Measurements from ENCODE around the gene RANBP17.

The RANBP17 gene

GRCh38 chr5:171258737-171259415 is 397.1 kb downstream of the RANBP17 start:
- DNase-seq: no peak
- Mint-ChIP-seq H3K9me3 (no peaks in the 10 kb centered on the region), H3K4me3 (no peak overlapping the region), H3K36me3 (no peaks in the 10 kb centered on the region), H3K27me3 (no peaks in the 10 kb centered on the region), H3K27ac (no peak overlapping the region), H3K4me1 (no peaks in the 10 kb centered on the region)
- no peak for ATAC-seq (replicated peaks)

GRCh38 chr5:171261361-171261760 is 399.5 kb downstream of the RANBP17 start:
- ATAC-seq (replicated peaks): no peak
- Mint-ChIP-seq H3K36me3 (no peaks in the 10 kb centered on the region), H3K4me3 (no peak overlapping the region), H3K4me1 (no peaks in the 10 kb centered on the region), H3K9me3 (no peaks in the 10 kb centered on the region), H3K27me3 (peaks cover 4 to 6% of the 10 kb centered on the region in 2 donors), H3K27ac (no peak overlapping the region)
- no peak for DNase-seq

- H3K4me3 Mint-ChIP-seq: no peak overlapping the region
- H3K27me3 Mint-ChIP-seq: peaks cover 4 to 6% of the 10 kb centered on the region in 2 donors
- no peak for ATAC-seq (replicated peaks)
- no peaks in the 10 kb centered on the region for H3K9me3 Mint-ChIP-seq
- H3K4me1 Mint-ChIP-seq: no peaks in the 10 kb centered on the region
- no peak overlapping the region for H3K27ac Mint-ChIP-seq
- no peaks in the 10 kb centered on the region for H3K36me3 Mint-ChIP-seq
- no peak for DNase-seq
Measured at GRCh38 chr5:171261904-171262303, 400.1 kb downstream of the RANBP17 start.

- ATAC-seq (replicated peaks): no peak
- Mint-ChIP-seq H3K4me1 (no peaks in the 10 kb centered on the region), H3K27me3 (peaks cover 6 to 7% of the 10 kb centered on the region in 2 donors)
Measured at GRCh38 chr5:171263181-171263580, 401.4 kb downstream of the RANBP17 start.

GRCh38 chr5:171264843-171265242 is 403.0 kb downstream of the RANBP17 start:
- H3K36me3 Mint-ChIP-seq: no peaks in the 10 kb centered on the region
- H3K27ac Mint-ChIP-seq: no peak overlapping the region
- no peaks in the 10 kb centered on the region for H3K4me1 Mint-ChIP-seq
- DNase-seq: no peak
- H3K27me3 Mint-ChIP-seq: peaks cover 6 to 8% of the 10 kb centered on the region in 2 donors
- no peak overlapping the region for H3K4me3 Mint-ChIP-seq
- H3K9me3 Mint-ChIP-seq: no peaks in the 10 kb centered on the region
- no peak for ATAC-seq (replicated peaks)

More at GRCh38 chr5:171263181-171263580, 401.4 kb downstream of the RANBP17 start:
- no peak overlapping the region for H3K4me3 Mint-ChIP-seq
- no peaks in the 10 kb centered on the region for H3K9me3 Mint-ChIP-seq
- no peak overlapping the region for H3K27ac Mint-ChIP-seq
- H3K36me3 Mint-ChIP-seq: no peaks in the 10 kb centered on the region
- no peak for DNase-seq

GRCh38 chr5:171268700-171269620 is 407.1 kb downstream of the RANBP17 start:
- ATAC-seq (replicated peaks): no peak
- peaks cover 12 to 19% of the 10 kb centered on the region in 2 donors for H3K27me3 Mint-ChIP-seq
- no peak overlapping the region for H3K4me3 Mint-ChIP-seq
- no peaks in the 10 kb centered on the region for H3K4me1 Mint-ChIP-seq
- H3K9me3 Mint-ChIP-seq: no peaks in the 10 kb centered on the region
- no peaks in the 10 kb centered on the region for H3K36me3 Mint-ChIP-seq
- no peak for DNase-seq
- no peak overlapping the region for H3K27ac Mint-ChIP-seq

- Mint-ChIP-seq H3K27me3 (peaks cover 10 to 17% of the 10 kb centered on the region in 2 donors), H3K4me1 (no peaks in the 10 kb centered on the region), H3K4me3 (no peak overlapping the region), H3K27ac (no peak overlapping the region), H3K9me3 (no peaks in the 10 kb centered on the region), H3K36me3 (no peaks in the 10 kb centered on the region)
- DNase-seq (no peak), ATAC-seq (replicated peaks) (no peak)
Measured at GRCh38 chr5:171269717-171270116, 407.9 kb downstream of the RANBP17 start.

GRCh38 chr5:171270136-171270535 is 408.3 kb downstream of the RANBP17 start:
- Mint-ChIP-seq H3K9me3 (no peaks in the 10 kb centered on the region), H3K4me1 (no peaks in the 10 kb centered on the region), H3K27ac (no peak overlapping the region), H3K27me3 (peaks cover 6 to 14% of the 10 kb centered on the region in 2 donors), H3K4me3 (no peak overlapping the region), H3K36me3 (no peaks in the 10 kb centered on the region)
- DNase-seq: no peak
- no peak for ATAC-seq (replicated peaks)

- no peaks in the 10 kb centered on the region for H3K4me1 Mint-ChIP-seq
- no peaks in the 10 kb centered on the region for H3K36me3 Mint-ChIP-seq
- H3K27me3 Mint-ChIP-seq: peaks cover 6 to 14% of the 10 kb centered on the region in 2 donors
- H3K27ac Mint-ChIP-seq: no peak overlapping the region
- no peak overlapping the region for H3K4me3 Mint-ChIP-seq
- ATAC-seq (replicated peaks): no peak
- no peak for DNase-seq
- no peaks in the 10 kb centered on the region for H3K9me3 Mint-ChIP-seq
Measured at GRCh38 chr5:171271798-171272197, 410.0 kb downstream of the RANBP17 start.

- peaks cover 6 to 11% of the 10 kb centered on the region in 2 donors for H3K27me3 Mint-ChIP-seq
- no peak for DNase-seq
- no peaks in the 10 kb centered on the region for H3K9me3 Mint-ChIP-seq
- H3K4me1 Mint-ChIP-seq: no peaks in the 10 kb centered on the region
- no peak overlapping the region for H3K27ac Mint-ChIP-seq
- H3K4me3 Mint-ChIP-seq: no peak overlapping the region
- no peaks in the 10 kb centered on the region for H3K36me3 Mint-ChIP-seq
- no peak for ATAC-seq (replicated peaks)
Measured at GRCh38 chr5:171272996-171273970, 411.5 kb downstream of the RANBP17 start.

GRCh38 chr5:171275841-171276544 is 414.2 kb downstream of the RANBP17 start:
- Mint-ChIP-seq H3K4me1 (no peaks in the 10 kb centered on the region), H3K27ac (no peak overlapping the region), H3K4me3 (no peak overlapping the region), H3K9me3 (no peaks in the 10 kb centered on the region), H3K36me3 (no peaks in the 10 kb centered on the region), H3K27me3 (peaks cover 9 to 15% of the 10 kb centered on the region in 2 donors)
- DNase-seq (no peak), ATAC-seq (replicated peaks) (no peak)

GRCh38 chr5:171283753-171284152 is 421.9 kb downstream of the RANBP17 start:
- no peaks in the 10 kb centered on the region for H3K4me1 Mint-ChIP-seq

GRCh38 chr5:171285465-171285864 is 423.6 kb downstream of the RANBP17 start:
- H3K36me3 Mint-ChIP-seq: no peaks in the 10 kb centered on the region
- H3K4me1 Mint-ChIP-seq: no peaks in the 10 kb centered on the region
- H3K9me3 Mint-ChIP-seq: no peaks in the 10 kb centered on the region
- peaks cover 22 to 28% of the 10 kb centered on the region in 2 donors for H3K27me3 Mint-ChIP-seq
- no peak for DNase-seq
- no peak overlapping the region for H3K4me3 Mint-ChIP-seq
- no peak overlapping the region for H3K27ac Mint-ChIP-seq
- no peak for ATAC-seq (replicated peaks)

More at GRCh38 chr5:171283753-171284152, 421.9 kb downstream of the RANBP17 start:
- no peak for DNase-seq
- H3K9me3 Mint-ChIP-seq: no peaks in the 10 kb centered on the region
- ATAC-seq (replicated peaks): no peak
- H3K27ac Mint-ChIP-seq: no peak overlapping the region
- H3K36me3 Mint-ChIP-seq: no peaks in the 10 kb centered on the region
- no peak overlapping the region for H3K4me3 Mint-ChIP-seq
- H3K27me3 Mint-ChIP-seq: peaks cover 23 to 28% of the 10 kb centered on the region in 2 donors
